GM18517 (cell line): ENCODE measurements around the gene POU2AF2.
"Not testable (repeated sequence)": the region's sequence is repeated elsewhere in the genome, so short reads cannot be mapped to it uniquely, and the experiment has no call there.

ENCODE experiments used
- ATAC-seq: cut with Tn5 transposase; IDR thresholded peaks from one replicate; pipeline ENCODE4 v1.9.1; 2021; ENCODE audit warnings: mild to moderate bottlenecking, moderate library complexity; ENCODE audit not compliant: unreplicated experiment

POU2AF2 gene

GRCh38 chr11:111258046-111258445 lies 12.5 kb downstream of the POU2AF2 start:
- ATAC-seq = no peak

- no peak for ATAC-seq
Observed at GRCh38 chr11:111259896-111260295, 14.4 kb downstream of the POU2AF2 start.

- no peak for ATAC-seq
Observed at GRCh38 chr11:111260811-111261210, 15.3 kb downstream of the POU2AF2 start.

- no peak for ATAC-seq
Observed at GRCh38 chr11:111264646-111265045, 19.1 kb downstream of the POU2AF2 start.

GRCh38 chr11:111265421-111265820 lies 19.9 kb downstream of the POU2AF2 start:
- ATAC-seq = no peak

- not testable (repeated sequence) for ATAC-seq
Observed at GRCh38 chr11:111268303-111268702, 22.8 kb downstream of the POU2AF2 start.

- no peak for ATAC-seq
Observed at GRCh38 chr11:111269146-111269868, 23.8 kb downstream of the POU2AF2 start.

GRCh38 chr11:111272420-111272819 lies 26.9 kb downstream of the POU2AF2 start:
- no peak for ATAC-seq

- no peak for ATAC-seq
Observed at GRCh38 chr11:111282562-111283075, 37.1 kb downstream of the POU2AF2 start.

- ATAC-seq = no peak
Observed at GRCh38 chr11:111283945-111284481, 38.5 kb downstream of the POU2AF2 start.

GRCh38 chr11:111285189-111286091 lies 39.9 kb downstream of the POU2AF2 start:
- no peak for ATAC-seq

- no peak for ATAC-seq
Observed at GRCh38 chr11:111291764-111292163, 46.2 kb downstream of the POU2AF2 start.

GRCh38 chr11:111292408-111292807 lies 46.9 kb downstream of the POU2AF2 start:
- ATAC-seq = not testable (repeated sequence)

GRCh38 chr11:111296196-111296595 lies 50.7 kb downstream of the POU2AF2 start:
- no peak for ATAC-seq

GRCh38 chr11:111297696-111298095 lies 52.2 kb downstream of the POU2AF2 start:
- no peak for ATAC-seq

- ATAC-seq = no peak
Observed at GRCh38 chr11:111298413-111299100, 53.0 kb downstream of the POU2AF2 start, which contains the start of gene POU2AF3. Gene POU2AF3 (plus strand): TSS chr11:111298546. CDS start chr11:111298582, 36 bp downstream.

GRCh38 chr11:111299101-111300026 lies 53.8 kb downstream of the POU2AF2 start:
- ATAC-seq = no peak

GRCh38 chr11:111300569-111300968 lies 55.0 kb downstream of the POU2AF2 start:
- no peak for ATAC-seq

GRCh38 chr11:111301004-111301841 lies 55.7 kb downstream of the POU2AF2 start:
- ATAC-seq = no peak
